SU-DHL-6 (cell line): ENCODE measurements around the gene RNGTT.

ENCODE experiments used
- CTCF ChIP-seq: fragments of 200-600 bp; sonication (generic); IDR thresholded peaks from one replicate; pipeline ENCODE4 v1.5.1; 2017; ENCODE audit warnings: antibody characterized with exemption, mild to moderate bottlenecking, low read length, moderate library complexity; ENCODE audit not compliant: insufficient read depth, poor library complexity, severe bottlenecking
- EZH2phosphoT487 ChIP-seq: fragments of 200-600 bp; sonication (generic), shearing (Covaris generic); conservative IDR thresholded peaks from 2 replicates; pipeline ENCODE4 v1.6.1; 2018; ENCODE audit warnings: mild to moderate bottlenecking, antibody characterized with exemption, low read length, moderate library complexity, mixed read lengths

- TF ChIP-seq CTCF, result no peak
- no peak for TF ChIP-seq EZH2phosphoT487
Observed at GRCh38 chr6:88666901-88667300, 296.5 kb downstream of the RNGTT start.
